GM12873 (cell line): ENCODE results near the gene RGS7.

Experiments
- TF ChIP-seq, protein P1 (sequence below): IDR thresholded peaks from 2 replicates; pipeline ENCODE4 v1.5.1; 2012; ENCODE audit warnings: low read depth, mild to moderate bottlenecking, moderate library complexity, low read length, control low read depth; ENCODE audit not compliant: insufficient read depth; ENCODE audit errors: missing control alignments

Gene RGS7

DNA sequence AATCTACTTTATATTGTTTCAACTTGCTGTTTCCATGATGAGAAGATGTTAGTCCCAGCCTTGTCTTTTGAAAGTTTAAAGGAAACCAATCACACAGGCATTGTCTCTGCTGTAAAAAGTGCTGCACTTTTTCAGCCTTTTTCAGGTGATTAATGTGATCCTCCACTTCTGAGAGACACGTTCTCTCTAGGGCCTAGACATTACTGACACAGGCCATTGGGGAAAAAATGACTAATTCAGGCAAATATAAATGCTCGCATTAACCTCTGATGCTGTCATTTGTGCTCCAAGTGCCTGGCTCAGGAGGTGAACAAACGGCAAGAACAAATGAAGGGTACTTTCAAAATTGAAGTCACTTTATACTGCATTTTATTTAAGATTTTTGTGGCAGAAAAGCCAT, 32.4 kb upstream of the RGS7 start:
- TF ChIP-seq, protein P1, sequence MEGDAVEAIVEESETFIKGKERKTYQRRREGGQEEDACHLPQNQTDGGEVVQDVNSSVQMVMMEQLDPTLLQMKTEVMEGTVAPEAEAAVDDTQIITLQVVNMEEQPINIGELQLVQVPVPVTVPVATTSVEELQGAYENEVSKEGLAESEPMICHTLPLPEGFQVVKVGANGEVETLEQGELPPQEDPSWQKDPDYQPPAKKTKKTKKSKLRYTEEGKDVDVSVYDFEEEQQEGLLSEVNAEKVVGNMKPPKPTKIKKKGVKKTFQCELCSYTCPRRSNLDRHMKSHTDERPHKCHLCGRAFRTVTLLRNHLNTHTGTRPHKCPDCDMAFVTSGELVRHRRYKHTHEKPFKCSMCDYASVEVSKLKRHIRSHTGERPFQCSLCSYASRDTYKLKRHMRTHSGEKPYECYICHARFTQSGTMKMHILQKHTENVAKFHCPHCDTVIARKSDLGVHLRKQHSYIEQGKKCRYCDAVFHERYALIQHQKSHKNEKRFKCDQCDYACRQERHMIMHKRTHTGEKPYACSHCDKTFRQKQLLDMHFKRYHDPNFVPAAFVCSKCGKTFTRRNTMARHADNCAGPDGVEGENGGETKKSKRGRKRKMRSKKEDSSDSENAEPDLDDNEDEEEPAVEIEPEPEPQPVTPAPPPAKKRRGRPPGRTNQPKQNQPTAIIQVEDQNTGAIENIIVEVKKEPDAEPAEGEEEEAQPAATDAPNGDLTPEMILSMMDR: no peak

DNA sequence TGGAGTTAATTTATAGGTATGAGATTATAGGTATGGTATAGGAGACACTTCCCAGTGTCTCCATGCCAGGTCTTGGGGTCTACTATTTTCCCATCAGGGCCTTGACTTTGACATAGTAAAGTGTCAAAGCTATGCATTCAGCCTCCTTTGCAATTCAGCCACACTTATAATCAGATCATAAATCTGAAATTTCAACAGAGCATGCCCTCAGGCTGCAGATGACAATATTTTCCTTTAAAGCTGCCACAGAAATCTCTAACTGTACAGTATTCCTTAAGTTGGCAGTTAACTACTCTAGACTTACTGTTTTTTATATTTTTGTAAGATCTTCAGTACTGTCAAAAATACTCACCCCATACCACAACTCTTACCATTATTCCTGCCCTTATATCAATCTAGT, 30.2 kb upstream of the RGS7 start:
- TF ChIP-seq, protein P1: no peak

- TF ChIP-seq, protein P1: no peak
Observed at GRCh38 chr1:241376701-241377100, 19.7 kb upstream of the RGS7 start.

DNA sequence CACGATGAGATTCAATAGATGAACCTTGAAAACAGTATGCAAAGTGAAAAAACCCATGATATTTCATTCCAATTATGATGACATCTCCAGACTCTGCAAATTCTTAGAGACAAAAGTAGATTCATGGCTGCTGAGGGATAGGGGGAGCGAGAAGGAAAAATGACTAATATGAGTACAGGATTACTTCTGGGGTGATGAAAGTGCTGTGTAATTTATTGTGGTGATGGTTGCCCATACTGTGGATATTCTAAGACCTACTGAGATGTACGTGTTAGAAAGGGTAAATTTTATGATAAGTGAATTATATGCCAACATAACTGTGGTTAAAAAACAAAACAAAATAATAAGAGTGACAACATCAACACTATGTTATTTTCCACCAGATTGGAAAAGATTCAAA, 18.9 kb upstream of the RGS7 start:
- TF ChIP-seq, protein P1: no peak

- TF ChIP-seq, protein P1: no peak
Observed at GRCh38 chr1:241366196-241366595, 9.2 kb upstream of the RGS7 start.

- TF ChIP-seq, protein P1: no peak
Observed at GRCh38 chr1:241362350-241362749, 5.3 kb upstream of the RGS7 start.

- TF ChIP-seq, protein P1: no peak
Observed at GRCh38 chr1:241357366-241358340, 648 bp upstream of the RGS7 start.
